RPMI8226 (cell line): ENCODE results near the gene TMEM218.
"Not testable (repeated sequence)": the region's sequence is repeated elsewhere in the genome, so short reads cannot be mapped to it uniquely, and the experiment has no call there.

Experiments used
- DNase-seq: peaks from one replicate; pipeline ENCODE4 v3.0.0-alpha.2; 2015

TMEM218 gene

GRCh38 chr11:125073616-125074483 is 37.6 kb downstream of the TMEM218 start:
- DNase-seq: no peak

GRCh38 chr11:125072961-125073590 is 38.4 kb downstream of the TMEM218 start:
- no peak for DNase-seq

GRCh38 chr11:125072218-125072960 is 39.0 kb downstream of the TMEM218 start:
- peak; percentile 86 for DNase-seq

- DNase-seq: peak; percentile 74
These were observed 39.6 kb downstream of the TMEM218 start for GRCh38 chr11:125071846-125072217.

GRCh38 chr11:125071435-125071834 is 40.0 kb downstream of the TMEM218 start:
- peak; percentile 4 for DNase-seq

GRCh38 chr11:125070699-125071254 is 40.6 kb downstream of the TMEM218 start:
- DNase-seq: peak; percentile 69

GRCh38 chr11:125069796-125070195 is 41.6 kb downstream of the TMEM218 start:
- DNase-seq: no peak

- DNase-seq: no peak
These were observed 42.4 kb downstream of the TMEM218 start for GRCh38 chr11:125069008-125069407.

GRCh38 chr11:125068368-125068767 is 43.1 kb downstream of the TMEM218 start:
- no peak for DNase-seq

GRCh38 chr11:125064070-125064469 is 47.4 kb downstream of the TMEM218 start:
- no peak for DNase-seq

- DNase-seq: no peak
These were observed 47.9 kb downstream of the TMEM218 start for GRCh38 chr11:125063429-125064043.

- DNase-seq: peak; percentile 79
These were observed 48.4 kb downstream of the TMEM218 start, which contains the start of gene SLC37A2 for GRCh38 chr11:125062931-125063428. SLC37A2 (plus strand) TSS chr11:125063305; CDS start chr11:125063368, 63 bp downstream.

GRCh38 chr11:125062218-125062930 is 49.1 kb downstream of the TMEM218 start:
- peak; percentile 12 for DNase-seq

GRCh38 chr11:125061281-125061680 is 50.1 kb downstream of the TMEM218 start:
- no peak for DNase-seq

- no peak for DNase-seq
These were observed 53.8 kb downstream of the TMEM218 start for GRCh38 chr11:125057693-125058016.

- no peak for DNase-seq
These were observed 54.3 kb downstream of the TMEM218 start for GRCh38 chr11:125056931-125057692.

- not testable (repeated sequence) for DNase-seq
These were observed 55.3 kb downstream of the TMEM218 start for GRCh38 chr11:125056111-125056510.

GRCh38 chr11:125055107-125055715 is 56.2 kb downstream of the TMEM218 start:
- no peak for DNase-seq

- DNase-seq: no peak
These were observed 58.3 kb downstream of the TMEM218 start for GRCh38 chr11:125053167-125053566.

- no peak for DNase-seq
These were observed 59.4 kb downstream of the TMEM218 start for GRCh38 chr11:125052047-125052446.
